Left renal pelvis (tissue), 4 donors: ENCODE results near the gene LAMTOR2. TPM values are rescaled to one million over a fixed set of nuclear protein-coding genes. Genes with fewer than 3 reads are reported as not detected.
A peak's percentile ranks its signal among the peaks of the same experiment; 100 is the strongest.

ENCODE experiments used
- DNase-seq, 4 donors: peaks; one replicate each; pipeline ENCODE4 v3.0.0-alpha.2; 2013; ENCODE audit warnings: low read depth in 4 of 4, low spot score in 3 of 4
- polyA plus RNA-seq, 4 donors: library from polyadenylated mRNA; unstranded; fragments of 120-200 nt; gene quantifications; one replicate each; pipeline ENCODE4 v1.2.1, GENCODE V29; 2013; ENCODE audit not compliant: insufficient read length in 4 of 4

The LAMTOR2 gene
- polyA plus RNA-seq, 4 donors, result 35.2 to 69.7 (median 51.8) TPM

GRCh38 chr1:156074661-156075060 is 20.1 kb downstream of the LAMTOR2 start:
- DNase-seq, result no peak

- no peak for DNase-seq
These were observed 20.6 kb downstream of the LAMTOR2 start for GRCh38 chr1:156075162-156075561.

- DNase-seq, result no peak
These were observed 21.2 kb downstream of the LAMTOR2 start for GRCh38 chr1:156075775-156076204.

- no peak for DNase-seq
These were observed 22.2 kb downstream of the LAMTOR2 start for GRCh38 chr1:156076609-156077429.

GRCh38 chr1:156077430-156077760 is 22.8 kb downstream of the LAMTOR2 start:
- no peak for DNase-seq

- DNase-seq, result no peak
These were observed 24.1 kb downstream of the LAMTOR2 start for GRCh38 chr1:156078728-156079127.

- no peak for DNase-seq
These were observed 25.2 kb downstream of the LAMTOR2 start for GRCh38 chr1:156079762-156080161.

- DNase-seq, result no peak
These were observed 25.8 kb downstream of the LAMTOR2 start for GRCh38 chr1:156080241-156080862.

GRCh38 chr1:156080863-156081179 is 26.2 kb downstream of the LAMTOR2 start:
- DNase-seq, result no peak

GRCh38 chr1:156081180-156081916 is 26.8 kb downstream of the LAMTOR2 start:
- DNase-seq, result no peak

- DNase-seq, result no peak
These were observed 27.3 kb downstream of the LAMTOR2 start for GRCh38 chr1:156081917-156082308.

- peak; percentile 83 to 89 (median 88) for DNase-seq
These were observed 27.9 kb downstream of the LAMTOR2 start, which contains the start of gene MEX3A for GRCh38 chr1:156082309-156083091. MEX3A (minus strand) TSS chr1:156082465; CDS start chr1:156081998, 467 bp downstream.

- no peak for DNase-seq
These were observed 29.5 kb downstream of the LAMTOR2 start for GRCh38 chr1:156083800-156084790.

- DNase-seq, result no peak
These were observed 31.7 kb downstream of the LAMTOR2 start for GRCh38 chr1:156086256-156086662.

GRCh38 chr1:156089704-156090103 is 35.1 kb downstream of the LAMTOR2 start:
- no peak for DNase-seq

GRCh38 chr1:156090138-156090839 is 35.7 kb downstream of the LAMTOR2 start:
- no peak for DNase-seq

GRCh38 chr1:156090840-156091188 is 36.2 kb downstream of the LAMTOR2 start:
- peak in 1 of 4 donors; percentile 75 for DNase-seq

GRCh38 chr1:156091610-156092009 is 37.0 kb downstream of the LAMTOR2 start:
- no peak for DNase-seq

- no peak for DNase-seq
These were observed 41.4 kb downstream of the LAMTOR2 start for GRCh38 chr1:156095906-156096508.
